ENCODE data around the gene GRM1. TPM values are rescaled to one million over a fixed set of nuclear protein-coding genes. Genes with fewer than 3 reads are reported as not detected.

GRM1 gene
- total and polyA plus RNA-seq, 2 experiments from 2014 or later = not detected

- Histone ChIP-seq H3K79me2 (ENCODE audit: insufficient read depth) (no peaks in the 10 kb centered on the region), H4K20me1 (ENCODE audit: insufficient read depth) (no peaks in the 10 kb centered on the region), H2AFZ (no peak overlapping the region), H3K9ac (no peak overlapping the region), H3K9me2 (ENCODE audit: insufficient read depth) (no peaks in the 10 kb centered on the region), H3K9me3 (ENCODE audit: low read depth) (no peaks in the 10 kb centered on the region), H3F3A (ENCODE audit: insufficient read depth) (no peaks in the 10 kb centered on the region), H3K4me1 (ENCODE audit: insufficient read depth) (no peaks in the 10 kb centered on the region), H3K27ac (no peak overlapping the region), H3K4me2 (ENCODE audit: unreplicated experiment) (no peak overlapping the region), H3K27me3 (replicated peaks; ENCODE audit: insufficient read depth) (no peaks in the 10 kb centered on the region), H3K36me3 (ENCODE audit: low read depth) (no peaks in the 10 kb centered on the region), H3K4me3 (no peak overlapping the region)
- TF ChIP-seq EZH2phosphoT487 (IDR thresholded peaks at IDR 0.05; ENCODE audit: insufficient read depth, low read depth) = no peak
- TF ChIP-seq EZH2 (IDR thresholded peaks at IDR 0.05; ENCODE audit: insufficient read depth, poor library complexity, severe bottlenecking) = no peak
- DNase-seq = no peak
- in situ Hi-C loops (cut with MboI) = no loop called here
Observed at GRCh38 chr6:146273490-146273889, 244.6 kb downstream of the GRM1 start.

GRCh38 chr6:146277142-146277541 lies 248.3 kb downstream of the GRM1 start:
- 0 out of 2 replicates have a peak, but pooled peaks cover 5% of the 10 kb centered on the region for H3K9me2 ChIP-seq (ENCODE audit: insufficient read depth)
- TF ChIP-seq EZH2 (IDR thresholded peaks at IDR 0.05; ENCODE audit: insufficient read depth, poor library complexity, severe bottlenecking) (no peak), EZH2phosphoT487 (IDR thresholded peaks at IDR 0.05; ENCODE audit: insufficient read depth, low read depth) (no peak)
- no peak overlapping the region for H2AFZ ChIP-seq
- WGBS, 2 experiments (ENCODE audit: low coverage in 1 of 2, low lambda C conversion rate in 2 of 2, missing lambda C conversion rate in 2 of 2) = 62 to 63% methylated on average over 2 of the region's 2 CpGs
- H3K4me1 ChIP-seq (ENCODE audit: insufficient read depth) = no peaks in the 10 kb centered on the region
- H3K9me3 ChIP-seq (ENCODE audit: low read depth) = no peaks in the 10 kb centered on the region
- H3K4me2 ChIP-seq (ENCODE audit: unreplicated experiment) = no peak overlapping the region
- H3K27me3 ChIP-seq (replicated peaks; ENCODE audit: insufficient read depth) = no peaks in the 10 kb centered on the region
- no peaks in the 10 kb centered on the region for H3K36me3 ChIP-seq (ENCODE audit: low read depth)
- no peak overlapping the region for H3K27ac ChIP-seq
- no peak overlapping the region for H3K9ac ChIP-seq
- in situ Hi-C loops (cut with MboI) = no loop called here
- H3F3A ChIP-seq (ENCODE audit: insufficient read depth) = no peaks in the 10 kb centered on the region
- DNase-seq = no peak
- H3K79me2 ChIP-seq (ENCODE audit: insufficient read depth) = no peaks in the 10 kb centered on the region
- no peak overlapping the region for H3K4me3 ChIP-seq
- H4K20me1 ChIP-seq (ENCODE audit: insufficient read depth) = no peaks in the 10 kb centered on the region

- Histone ChIP-seq H3K79me2 (ENCODE audit: insufficient read depth) (no peaks in the 10 kb centered on the region), H3K9me2 (ENCODE audit: insufficient read depth) (0 out of 2 replicates have a peak, but pooled peaks cover 5% of the 10 kb centered on the region), H3K27me3 (replicated peaks; ENCODE audit: insufficient read depth) (no peaks in the 10 kb centered on the region), H3K27ac (no peak overlapping the region), H3F3A (ENCODE audit: insufficient read depth) (no peaks in the 10 kb centered on the region), H3K4me3 (no peak overlapping the region), H3K9me3 (ENCODE audit: low read depth) (no peaks in the 10 kb centered on the region), H2AFZ (no peak overlapping the region), H4K20me1 (ENCODE audit: insufficient read depth) (no peaks in the 10 kb centered on the region), H3K9ac (no peak overlapping the region), H3K4me1 (ENCODE audit: insufficient read depth) (no peaks in the 10 kb centered on the region), H3K4me2 (ENCODE audit: unreplicated experiment) (no peak overlapping the region), H3K36me3 (ENCODE audit: low read depth) (no peaks in the 10 kb centered on the region)
- DNase-seq = no peak
- in situ Hi-C loops (cut with MboI) = no loop called here
- no peak for TF ChIP-seq EZH2 (IDR thresholded peaks at IDR 0.05; ENCODE audit: insufficient read depth, poor library complexity, severe bottlenecking)
- TF ChIP-seq EZH2phosphoT487 (IDR thresholded peaks at IDR 0.05; ENCODE audit: insufficient read depth, low read depth) = no peak
Observed at GRCh38 chr6:146281651-146282362, 252.9 kb downstream of the GRM1 start.

GRCh38 chr6:146282837-146283236 lies 254.0 kb downstream of the GRM1 start:
- 78 to 82% methylated on average over 2 of the region's 2 CpGs for WGBS, 2 experiments (ENCODE audit: low coverage in 1 of 2, low lambda C conversion rate in 2 of 2, missing lambda C conversion rate in 2 of 2)
- Histone ChIP-seq H3K27me3 (replicated peaks; ENCODE audit: insufficient read depth) (no peaks in the 10 kb centered on the region), H4K20me1 (ENCODE audit: insufficient read depth) (no peaks in the 10 kb centered on the region), H3K27ac (no peak overlapping the region), H3K79me2 (ENCODE audit: insufficient read depth) (no peaks in the 10 kb centered on the region), H3K36me3 (ENCODE audit: low read depth) (no peaks in the 10 kb centered on the region), H3K4me3 (no peak overlapping the region), H3K9me2 (ENCODE audit: insufficient read depth) (0 out of 2 replicates have a peak, but pooled peaks cover 5% of the 10 kb centered on the region), H3K4me2 (ENCODE audit: unreplicated experiment) (no peak overlapping the region), H3K9ac (no peak overlapping the region), H3K4me1 (ENCODE audit: insufficient read depth) (peaks cover 6% of the 10 kb centered on the region; the same call in 1 of the 2 replicates), H3F3A (ENCODE audit: insufficient read depth) (no peaks in the 10 kb centered on the region), H2AFZ (no peak overlapping the region), H3K9me3 (ENCODE audit: low read depth) (no peaks in the 10 kb centered on the region)
- no peak for DNase-seq
- TF ChIP-seq EZH2 (IDR thresholded peaks at IDR 0.05; ENCODE audit: insufficient read depth, poor library complexity, severe bottlenecking) = no peak
- TF ChIP-seq EZH2phosphoT487 (IDR thresholded peaks at IDR 0.05; ENCODE audit: insufficient read depth, low read depth) = no peak
- in situ Hi-C loops (cut with MboI) = no loop called here

Measured in GM23248 (cell line).